Keratinocyte (primary cell): Measurements from ENCODE around the gene CDH8.

Experiments used
- CTCF ChIP-seq, 3 experiments: IDR thresholded peaks in 1 of 3; conservative IDR thresholded peaks in 1 of 3; optimal IDR thresholded peaks in 1 of 3; 2 replicates in 2 of 3; 3 replicates in 1 of 3; pipeline versions ENCODE3 to v1.5.1; 2011; ENCODE audit warnings: low read length in 3 of 3, mild to moderate bottlenecking in 3 of 3, moderate library complexity in 2 of 3, control low read depth in 1 of 3, inconsistent platforms in 1 of 3; ENCODE audit not compliant: insufficient read depth in 2 of 3; ENCODE audit errors: extremely low read depth in 1 of 3
- EZH2 ChIP-seq: IDR thresholded peaks from one replicate; pipeline ENCODE4 v1.6.1; 2012; ENCODE audit warnings: inconsistent platforms, mild to moderate bottlenecking, low read length, moderate library complexity

- no peak for TF ChIP-seq CTCF (optimal IDR thresholded peaks at IDR 0.05 in 1 of 3, IDR thresholded peaks at IDR 0.05 in 1 of 3, conservative IDR thresholded peaks at IDR 0.05 in 1 of 3; ENCODE audit: extremely low read depth in 1 of 3, insufficient read depth in 2 of 3, low read length in 3 of 3)
- TF ChIP-seq EZH2: no peak
Observed at GRCh38 chr16:62019851-62020250, 16.4 kb downstream of the CDH8 start.
